H1 (cell line): ENCODE measurements around the gene GULP1. TPM values are rescaled to one million over a fixed set of nuclear protein-coding genes. Genes with fewer than 3 reads are reported as not detected.

Experiments
- BCL11A ChIP-seq, 2 experiments: IDR thresholded peaks; one replicate each; pipeline ENCODE4 v1.6.1; 2011; ENCODE audit warnings: low read depth in 2 of 2, low read length in 2 of 2, mild to moderate bottlenecking in 2 of 2
- HDAC2 ChIP-seq, 2 experiments: fragments of 300-600 bp in 1 of 2; sonication (generic) in 1 of 2; IDR thresholded peaks; 2 replicates each; pipeline ENCODE4 v1.6.1; 2011 to 2012; ENCODE audit warnings: low read depth in 2 of 2, low read length in 2 of 2, mild to moderate bottlenecking in 2 of 2, moderate library complexity in 2 of 2, borderline replicate concordance in 1 of 2, inconsistent platforms in 1 of 2
- SIX5 ChIP-seq: IDR thresholded peaks from 2 replicates; pipeline ENCODE4 v1.6.1; 2011; ENCODE audit warnings: mild to moderate bottlenecking, low read depth, low read length
- SP4 ChIP-seq: IDR thresholded peaks from 2 replicates; pipeline ENCODE4 v1.6.1; 2012; ENCODE audit warnings: low read length, inconsistent platforms
- polyA plus RNA-seq, 7 experiments: library from polyadenylated mRNA; depleted of rRNA in 3 of 7; stranded (reverse) in 5 of 7; unstranded in 2 of 7; fragments of >200 nt in 5 of 7; fragments of 200-250 nt in 2 of 7; gene quantifications; 1 replicate in 5 of 7; 2 replicates in 1 of 7; 4 replicates in 1 of 7; pipeline versions ENCODE4 v1.2.1 to v1.2.3, GENCODE V29; 2011 to 2013; ENCODE audit warnings: missing spikeins in 2 of 7, mixed read lengths in 2 of 7
- total RNA-seq: library from RNA; stranded (reverse); fragmentation: NEBNext Ultra II Directional; extraction: Animal tissue kit (Norgen Biotek cat#: 25700); gene quantifications from 2 replicates; pipeline ENCODE4 v1.2.1, GENCODE V29; 2021

GULP1 gene
- total and polyA plus RNA-seq, 2 of the 8 experiments (the other 6 are each of a cell fraction or from before 2014, with no cell fraction given) = 69.7 to 139 TPM

DNA sequence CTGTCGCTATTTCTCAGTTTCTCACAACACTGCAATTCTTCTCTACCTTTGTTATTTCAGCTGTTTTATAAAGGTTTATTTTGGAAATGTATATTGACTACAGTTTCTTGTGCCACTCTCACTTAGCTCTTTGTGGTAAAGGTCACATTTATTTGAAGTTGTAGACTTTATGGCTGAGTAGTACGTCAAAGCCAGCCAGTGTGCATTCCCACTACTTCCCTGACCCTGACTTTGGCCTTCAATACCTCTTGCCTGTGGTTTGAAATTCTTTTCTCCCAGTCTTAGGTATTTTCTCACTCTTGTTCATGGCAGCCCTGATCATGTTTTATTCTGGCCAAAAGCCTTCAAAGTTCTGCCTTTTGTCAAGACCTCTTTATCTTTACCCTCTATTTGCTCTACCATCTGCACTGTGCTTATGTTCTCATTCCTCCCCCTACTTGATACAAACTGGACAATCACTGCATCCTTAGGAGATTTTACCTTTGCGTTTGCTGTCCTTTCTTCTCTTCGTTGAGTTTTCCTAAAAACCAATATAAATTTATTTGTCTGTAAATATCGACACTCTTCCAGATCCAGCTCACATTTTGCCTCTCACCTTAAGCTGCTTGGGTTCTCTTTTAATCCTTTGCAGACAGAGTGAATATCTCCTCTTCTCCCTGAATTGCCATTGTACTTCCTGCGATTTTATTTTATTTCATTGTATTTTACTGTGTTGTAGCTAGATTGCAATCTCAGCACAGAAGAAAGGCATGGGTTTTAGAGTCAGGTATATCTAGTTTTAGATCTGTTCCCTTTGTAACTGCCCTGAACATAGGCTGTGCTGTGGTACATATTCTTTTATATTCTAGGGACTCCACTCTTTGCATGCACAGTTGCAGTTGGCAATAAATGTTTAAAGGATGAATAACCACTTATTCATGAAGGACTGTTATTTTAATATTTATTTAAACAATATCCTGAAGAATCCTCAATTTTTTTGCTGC is 31.2 kb downstream of the GULP1 start (continued):
- TF ChIP-seq HDAC2 (IDR thresholded peaks at IDR 0.05; ENCODE audit: borderline replicate concordance in 1 of 2, low read depth in 2 of 2, low read length in 2 of 2) = no peak
- TF ChIP-seq BCL11A (IDR thresholded peaks at IDR 0.05; ENCODE audit: low read depth in 2 of 2, low read length in 2 of 2) = no peak
- no peak for TF ChIP-seq SIX5
- no peak for TF ChIP-seq SP4
